ENCODE measurements around the gene PROX2.

- TF ChIP-seq CTCF (IDR thresholded peaks at IDR 0.05; ENCODE audit: borderline replicate concordance, extremely low read depth, low read length, poor library complexity, severe bottlenecking) (no peak), EZH2 (IDR thresholded peaks at IDR 0.05; ENCODE audit: borderline replicate concordance, low read depth, low read length, severe bottlenecking) (no peak)
Observed at GRCh38 chr14:74836251-74836960, 39.5 kb downstream of the PROX2 start.
